Esophagus muscularis mucosa (tissue), 4 donors: ENCODE data around the gene PSG3.
"Not testable (repeated sequence)": the region's sequence is repeated elsewhere in the genome, so short reads cannot be mapped to it uniquely, and the experiment has no call there.

Experiments used
- CTCF ChIP-seq, 3 experiments: fragments of 200-600 bp in 2 of 3; fragments of 450-650 bp in 1 of 3; sonication (generic) in 2 of 3; IDR thresholded peaks; one replicate each; pipeline ENCODE4 v1.5.1; 2017 to 2019; ENCODE audit warnings: antibody characterized with exemption in 3 of 3, mild to moderate bottlenecking in 2 of 3, moderate library complexity in 1 of 3
- EP300 ChIP-seq: sonication (generic); formaldehyde crosslinking; IDR thresholded peaks from one replicate; pipeline ENCODE4 v1.6.1; 2017; ENCODE audit warnings: antibody characterized with exemption
- POLR2A ChIP-seq: fragments of 450-650 bp; IDR thresholded peaks from one replicate; pipeline ENCODE4 v1.6.1; 2017; ENCODE audit warnings: antibody characterized with exemption, moderate library complexity, mild to moderate bottlenecking, low read depth

GRCh38 chr19:42752246-42752645 lies 12.0 kb upstream of the PSG3 start:
- not testable (repeated sequence) for TF ChIP-seq CTCF (IDR thresholded peaks at IDR 0.05); EP300; POLR2A
